K562 (cell line): ENCODE measurements around the gene CUTA. TPM values are rescaled to one million over a fixed set of nuclear protein-coding genes. Genes with fewer than 3 reads are reported as not detected.

Experiments
- CXXC5 ChIP-seq: fragments of 250-450 bp; sonication (Bioruptor Pico); IDR thresholded peaks from 2 replicates; pipeline ENCODE4 v1.8.0; 2022; ENCODE audit warnings: inconsistent platforms, mild to moderate bottlenecking, moderate library complexity
- HDAC3 ChIP-seq: fragments of 450-650 bp; IDR thresholded peaks from 2 replicates; pipeline ENCODE4 v1.6.1; 2018; ENCODE audit warnings: borderline replicate concordance, mild to moderate bottlenecking, moderate library complexity; ENCODE audit not compliant: partially characterized antibody
- HSF4 ChIP-seq: fragments of 250-450 bp; sonication (Bioruptor Pico); IDR thresholded peaks from 2 replicates; pipeline ENCODE4 v2.1.2; 2022; ENCODE audit warnings: mild to moderate bottlenecking, moderate library complexity, borderline replicate concordance
- MBD1 ChIP-seq: fragments of 250-450 bp; sonication (Bioruptor Pico); IDR thresholded peaks from 2 replicates; pipeline ENCODE4 v1.8.0; 2022; ENCODE audit warnings: inconsistent platforms
- MGA ChIP-seq: fragments of 450-650 bp; IDR thresholded peaks from 2 replicates; pipeline ENCODE4 v1.6.1; 2016; ENCODE audit warnings: mild to moderate bottlenecking, moderate library complexity
- NCOA2 ChIP-seq, 2 experiments: fragments of 450-650 bp; IDR thresholded peaks; 2 replicates each; pipeline ENCODE4 v1.6.1; 2018; ENCODE audit warnings: mild to moderate bottlenecking in 2 of 2, moderate library complexity in 1 of 2; ENCODE audit not compliant: partially characterized antibody in 2 of 2
- ZBTB1 ChIP-seq: sonication (generic); formaldehyde crosslinking; IDR thresholded peaks from 2 replicates; pipeline ENCODE4 v1.8.1; 2023; ENCODE audit warnings: missing genetic modification reagents, low read depth, mild to moderate bottlenecking, borderline replicate concordance
- ZC3H4 ChIP-seq: sonication (generic); formaldehyde crosslinking; IDR thresholded peaks from 2 replicates; pipeline ENCODE4 v1.9.0; 2021; ENCODE audit warnings: missing genetic modification reagents, borderline replicate concordance
- ZNF146 ChIP-seq: IDR thresholded peaks from one replicate; pipeline ENCODE4 v1.6.1; 2018; ENCODE audit warnings: missing compliant biosample characterization; ENCODE audit not compliant: unreplicated experiment
- ZNF212 ChIP-seq: fragments of 450-650 bp; formaldehyde crosslinking; IDR thresholded peaks from 2 replicates; pipeline ENCODE4 v1.4.0; 2020; ENCODE audit warnings: mild to moderate bottlenecking
- ZNF280B ChIP-seq: fragments of 250-450 bp; sonication (Bioruptor Pico); IDR thresholded peaks from 2 replicates; pipeline ENCODE4 v1.5.1; 2021; ENCODE audit warnings: mild to moderate bottlenecking
- ZNF551 ChIP-seq: fragments of 250-450 bp; sonication (Bioruptor Pico); IDR thresholded peaks from 2 replicates; pipeline ENCODE4 v1.5.0; 2021; ENCODE audit warnings: mild to moderate bottlenecking, moderate library complexity
- ZNF717 ChIP-seq: fragments of 250-450 bp; sonication (Bioruptor Pico); IDR thresholded peaks from 2 replicates; pipeline ENCODE4 v1.5.0; 2021
- polyA plus RNA-seq, 8 experiments: library from polyadenylated mRNA; depleted of rRNA in 4 of 8; stranded (reverse) in 5 of 8; unstranded in 3 of 8; fragments of >200 nt; fragmentation: Nextera tagmentation in 2 of 8; fragmentation: Illumina TruSeq in 1 of 8; extraction: Ambion mirVana in 2 of 8; extraction: Trizol in 1 of 8; gene quantifications; 2 replicates each; pipeline versions ENCODE4 v1.2.1 to v1.2.3, GENCODE V29; 2011 to 2014; ENCODE audit warnings: inconsistent platforms in 1 of 8, missing spikeins in 1 of 8
- total RNA-seq, 7 experiments: library from RNA; depleted of rRNA in 6 of 7; stranded (reverse); fragments of >200 nt in 6 of 7; fragmentation: Illumina TruSeq in 2 of 7; extraction: Trizol in 2 of 7; gene quantifications; 2 replicates each; pipeline versions ENCODE4 v1.2.1 to v1.2.3, GENCODE V29; 2011 to 2021; ENCODE audit warnings: low replicate concordance in 1 of 7

Gene CUTA
- total and polyA plus RNA-seq, 9 of the 15 experiments (the other 6 are each of a cell fraction or from before 2014, with no cell fraction given), result 166 to 682 (median 310) TPM

GRCh38 chr6:33391922-33392594, 25.8 kb downstream of the CUTA start (continued):
- TF ChIP-seq NCOA2 (IDR thresholded peaks at IDR 0.05; ENCODE audit: partially characterized antibody in 2 of 2), result no peak
- TF ChIP-seq ZC3H4 (CRISPR knock-in tag), result 0 out of 2 replicates have a peak, but pooled peaks have one; percentile 10
- no peak for TF ChIP-seq HSF4 (CRISPR knock-in tag)
- TF ChIP-seq MGA, result no peak
- no peak for TF ChIP-seq ZBTB1 (CRISPR knock-in tag)
- TF ChIP-seq ZNF212 (CRISPR knock-in tag), result no peak
- no peak for TF ChIP-seq ZNF146
- no peak for TF ChIP-seq MBD1 (CRISPR knock-in tag)
- TF ChIP-seq ZNF717 (CRISPR knock-in tag), result peak; percentile 41; the same call in 1 of the 2 replicates
- TF ChIP-seq ZNF551 (CRISPR knock-in tag), result no peak
- no peak for TF ChIP-seq CXXC5
- TF ChIP-seq HDAC3, result peak; percentile 15
- TF ChIP-seq ZNF280B (CRISPR knock-in tag), result no peak
